Heart left ventricle (tissue), 16 donors: ENCODE data around the gene MROH8. TPM values are rescaled to one million over a fixed set of nuclear protein-coding genes. Genes with fewer than 3 reads are reported as not detected.

Experiments used
- ATAC-seq, 4 donors: fragments of 200-7000 bp; cut with Tn5 transposase; one replicate each; pipeline ENCODE4 v1.9.1; 2020 to 2022; ENCODE audit warnings: moderate library complexity in 4 of 4, mild to moderate bottlenecking in 3 of 4, moderate number of reproducible peaks in 1 of 4
- DNase-seq, 5 donors: peaks; one replicate each; pipeline ENCODE4 v3.0.0-alpha.2; 2020
- H3K27ac ChIP-seq, 12 donors: fragments of 200-600 bp; sonication (generic) in 4 of 12; one replicate each; pipeline versions ENCODE4 v1.5.0 to v1.8.0; 2016 to 2022; ENCODE audit warnings: mild to moderate bottlenecking in 2 of 12
- H3K27me3 ChIP-seq, 9 donors: fragments of 200-600 bp; sonication (generic) in 2 of 9; one replicate each; pipeline versions ENCODE4 v1.5.1 to v1.8.0; 2016 to 2022; ENCODE audit warnings: mild to moderate bottlenecking in 3 of 9
- H3K36me3 ChIP-seq, 9 donors: fragments of 200-600 bp; sonication (generic) in 2 of 9; one replicate each; pipeline versions ENCODE4 v1.5.0 to v1.8.0; 2018 to 2022; ENCODE audit warnings: mild to moderate bottlenecking in 2 of 9
- H3K4me1 ChIP-seq, 12 donors: fragments of 200-600 bp; sonication (generic) in 4 of 12; one replicate each; pipeline versions ENCODE4 v1.5.0 to v1.8.0; 2016 to 2022; ENCODE audit warnings: mild to moderate bottlenecking in 3 of 12
- H3K4me3 ChIP-seq, 12 donors: fragments of 200-600 bp; sonication (generic) in 4 of 12; one replicate each; pipeline versions ENCODE4 v1.5.0 to v1.8.0; 2017 to 2022; ENCODE audit warnings: mild to moderate bottlenecking in 9 of 12, moderate library complexity in 4 of 12
- H3K9me3 ChIP-seq, 12 donors: fragments of 200-600 bp; sonication (generic) in 4 of 12; one replicate each; pipeline versions ENCODE4 v1.5.0 to v1.8.0; 2016 to 2022; ENCODE audit warnings: mild to moderate bottlenecking in 1 of 12
- CTCF ChIP-seq, 12 donors: fragments of 200-600 bp; sonication (generic) in 4 of 12; IDR thresholded peaks; one replicate each; pipeline versions ENCODE4 v1.5.0 to v1.8.0; 2018 to 2022; ENCODE audit warnings: antibody characterized with exemption in 12 of 12, mild to moderate bottlenecking in 5 of 12
- POLR2A ChIP-seq, 2 donors: fragments of 450-650 bp; IDR thresholded peaks; one replicate each; pipeline ENCODE4 v1.6.1; 2017; ENCODE audit warnings: antibody characterized with exemption in 2 of 2, mild to moderate bottlenecking in 2 of 2, moderate library complexity in 2 of 2
- WGBS, 4 donors: extraction: QIAGEN DNeasy Blood & Tissue Kit in 2 of 4; methylation state at CpG; one replicate each; pipeline versions ENCODE4 v1.1.5 to v1.1.7; 2013 to 2018; 5-methylcytosine and 5-hydroxymethylcytosine counted together
- intact Hi-C, 10 donors: fragments of 100-400 bp; cut with DNase I; formaldehyde crosslinking; loops; one replicate each; pipeline versions ENCODE4 v1.11.1 to v1.14.2; 2022
- polyA plus RNA-seq, 2 donors: library from polyadenylated mRNA; stranded (reverse); fragments of 200-250 nt; gene quantifications; one replicate each; pipeline ENCODE4 v1.2.3, GENCODE V29; 2013
- total RNA-seq, 9 donors: library from RNA; depleted of rRNA in 2 of 9; stranded (reverse); fragments of >200 nt in 2 of 9; fragmentation: NEBNext Ultra II Directional in 3 of 9; extraction: Animal tissue kit (Norgen Biotek cat#: 25700) in 3 of 9; gene quantifications; one replicate each; pipeline versions ENCODE4 v1.1.0 to v1.2.4, GENCODE V29; 2016 to 2023
- donor health status: ischemic (EF 13 %, LVEDD 7.1; RV severe dilation, severe dysfunction).
- donor health status: healthy with polysubstance abuse.
- donor health status: DM: no; HTN: yes; CAD: no.
- donor health status: DM: no; HTN: no; CAD: no.
- donor health status: ischemic (EF 25% LVEDD 6.9; RV normal size, moderate dysfunction).
- donor health status: ischemic (EF 25% LVEDD 5.7; RV mildly dilated, moderate dysfunction).
- donor health status: healthy.
- donor health status: DM: yes; HTN: yes; CAD: no.
- donor health status: ischemic (EF 35%, LVEDD 5.7; RV mildly dilated, moderate dysfunction).
- donor health status: nonischemic (EF 11% LVEDD 7.7; RV severe dilation, severe dysfunction).
- donor health status: DM: yes; HTN: yes; CAD: no.
- donor health status: PGD.
- donor health status: ischemic (EF 29% LVEDD 5.4; RV normal size, mild dysfunction).
- donor health status: nonischemic (EF 23%, LVEDD 6.1; RV moderate dilation, normal function).

Gene MROH8
- total and polyA plus RNA-seq, 11 donors: 1.4 to 8.1 (median 5.2) TPM

- WGBS, 4 donors: 71 to 77% (median 75%) methylated on average over 6 of the region's 6 CpGs
- Histone ChIP-seq H3K9me3 (no peaks in the 10 kb centered on the region), H3K27ac (no peak overlapping the region), H3K4me3 (no peak overlapping the region), H3K27me3 (no peaks in the 10 kb centered on the region), H3K36me3 (no peaks in the 10 kb centered on the region), H3K4me1 (peaks cover 0 to 8% (median 0%) of the 10 kb centered on the region in 12 donors)
- intact Hi-C loops: no loop called here
- peak in 1 of 4 donors; percentile 24 for ATAC-seq
- no peak for TF ChIP-seq POLR2A (IDR thresholded peaks at IDR 0.05)
- no peak for TF ChIP-seq CTCF (IDR thresholded peaks at IDR 0.05)
- no peak for DNase-seq
Measured at GRCh38 chr20:37123441-37123840, 55.9 kb downstream of the MROH8 start.

DNA sequence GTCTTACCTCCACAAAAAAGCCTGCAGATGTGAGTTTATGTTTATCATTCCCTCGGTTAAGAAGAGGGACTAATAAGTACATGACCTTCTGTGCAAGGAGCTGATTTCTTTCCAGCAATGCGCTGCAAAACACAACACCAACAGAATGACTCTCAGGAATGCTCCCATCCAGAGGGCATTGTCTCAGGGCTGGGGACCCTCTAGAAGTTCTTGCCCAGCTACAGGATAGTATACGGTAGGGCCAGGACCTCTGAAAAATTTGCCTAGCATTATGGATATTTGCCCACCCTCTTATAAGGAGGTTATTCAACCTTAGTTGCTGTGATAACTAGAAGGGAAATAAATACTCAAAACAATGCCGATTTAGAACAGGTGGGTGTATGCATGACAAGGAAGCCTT lies 58.9 kb downstream of the MROH8 start:
- TF ChIP-seq POLR2A (IDR thresholded peaks at IDR 0.05): no peak
- no peak for TF ChIP-seq CTCF (IDR thresholded peaks at IDR 0.05)
- H3K27ac ChIP-seq: no peak overlapping the region

GRCh38 chr20:37119356-37120036 lies 59.9 kb downstream of the MROH8 start:
- Histone ChIP-seq H3K4me1 (peaks cover 0 to 8% (median 0%) of the 10 kb centered on the region in 12 donors), H3K9me3 (no peaks in the 10 kb centered on the region), H3K4me3 (no peak overlapping the region), H3K27ac (no peak overlapping the region), H3K36me3 (no peaks in the 10 kb centered on the region), H3K27me3 (no peaks in the 10 kb centered on the region)
- DNase-seq: no peak
- 93 to 95% (median 94%) methylated on average over 7 of the region's 7 CpGs for WGBS, 4 donors
- no peak for ATAC-seq
- no peak for TF ChIP-seq POLR2A (IDR thresholded peaks at IDR 0.05)
- no peak for TF ChIP-seq CTCF (IDR thresholded peaks at IDR 0.05)
- intact Hi-C loops: no loop called here

More for the DNA sequence above, 58.9 kb downstream of the MROH8 start:
- Histone ChIP-seq H3K27me3 (no peaks in the 10 kb centered on the region), H3K9me3 (no peaks in the 10 kb centered on the region), H3K36me3 (no peaks in the 10 kb centered on the region), H3K4me3 (no peak overlapping the region), H3K4me1 (peaks cover 0 to 8% (median 0%) of the 10 kb centered on the region in 12 donors)
- intact Hi-C loops: no loop called here
- WGBS, 4 donors: 70 to 80% (median 76%) methylated on average over 4 of the region's 4 CpGs
- ATAC-seq (no peak), DNase-seq (no peak)

- Histone ChIP-seq H3K9me3 (no peaks in the 10 kb centered on the region), H3K36me3 (no peaks in the 10 kb centered on the region), H3K4me3 (no peak overlapping the region), H3K4me1 (no peaks in the 10 kb centered on the region), H3K27me3 (no peaks in the 10 kb centered on the region), H3K27ac (no peak overlapping the region)
- WGBS, 4 donors: 91 to 96% (median 94%) methylated on average over 8 of the region's 8 CpGs
- no peak for ATAC-seq
- DNase-seq: no peak
- intact Hi-C loops: no loop called here
- no peak for TF ChIP-seq CTCF (IDR thresholded peaks at IDR 0.05)
- no peak for TF ChIP-seq POLR2A (IDR thresholded peaks at IDR 0.05)
Measured at GRCh38 chr20:37114012-37114411, 65.3 kb downstream of the MROH8 start.
